Progenitor cell of endocrine pancreas (in vitro differentiated cells): ENCODE measurements around the gene LYPD6. TPM values are rescaled to one million over a fixed set of nuclear protein-coding genes. Genes with fewer than 3 reads are reported as not detected.

Experiments
- DNase-seq: peaks from one replicate; pipeline ENCODE4 v3.0.0; 2021; ENCODE audit warnings: low spot score; ENCODE audit not compliant: unreplicated experiment
- H3K27ac Mint-ChIP-seq: 2 replicates; pipeline ENCODE4 v1.8.0; 2021; ENCODE audit warnings: mild to moderate bottlenecking, moderate library complexity, mixed read lengths
- H3K27me3 Mint-ChIP-seq: 2 replicates; pipeline ENCODE4 v1.8.0; 2021; ENCODE audit warnings: mixed read lengths
- H3K36me3 Mint-ChIP-seq: 2 replicates; pipeline ENCODE4 v1.8.0; 2022; ENCODE audit warnings: mixed read lengths; ENCODE audit not compliant: insufficient read depth
- H3K4me1 Mint-ChIP-seq: 2 replicates; pipeline ENCODE4 v1.8.0; 2021; ENCODE audit warnings: low read depth, mixed read lengths
- H3K4me3 Mint-ChIP-seq: 2 replicates; pipeline ENCODE4 v1.8.0; 2021; ENCODE audit warnings: low read depth, mild to moderate bottlenecking, moderate library complexity, mixed read lengths
- H3K9me3 Mint-ChIP-seq: 2 replicates; pipeline ENCODE4 v1.8.0; 2021; ENCODE audit warnings: low read depth, mixed read lengths
- total RNA-seq: library from RNA; stranded (reverse); gene quantifications from 2 replicates; pipeline ENCODE4 v1.2.1, GENCODE V29; 2021
- TF ChIP-seq, protein P1 (sequence below): fragments of 200-600 bp; sonication (generic); IDR thresholded peaks from one replicate; pipeline ENCODE4 v1.5.0; 2021; ENCODE audit warnings: antibody characterized with exemption, mild to moderate bottlenecking; ENCODE audit not compliant: unreplicated experiment

The LYPD6 gene
- total RNA-seq, 1 donor from 2014 or later: 30.1 TPM

DNA sequence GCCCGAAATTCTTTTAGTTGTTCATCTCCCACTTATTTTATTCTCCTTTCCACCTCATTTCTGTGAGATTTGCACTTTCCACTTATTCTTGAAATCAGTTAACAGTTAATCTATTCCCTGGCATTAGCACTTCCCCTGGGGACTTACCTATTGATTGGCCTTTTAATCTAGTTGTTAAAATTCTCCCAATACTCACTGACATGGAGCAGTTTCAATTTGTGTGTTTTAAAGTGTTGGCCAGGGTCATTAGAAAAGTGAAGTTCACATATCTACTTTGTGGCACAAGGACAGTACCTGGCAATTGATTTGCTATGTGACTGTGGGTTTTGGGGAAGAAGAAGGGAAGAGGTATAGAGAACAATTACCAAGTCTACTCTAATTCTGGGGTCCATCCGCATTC, 83.1 kb downstream of the LYPD6 start:
- TF ChIP-seq, protein P1, sequence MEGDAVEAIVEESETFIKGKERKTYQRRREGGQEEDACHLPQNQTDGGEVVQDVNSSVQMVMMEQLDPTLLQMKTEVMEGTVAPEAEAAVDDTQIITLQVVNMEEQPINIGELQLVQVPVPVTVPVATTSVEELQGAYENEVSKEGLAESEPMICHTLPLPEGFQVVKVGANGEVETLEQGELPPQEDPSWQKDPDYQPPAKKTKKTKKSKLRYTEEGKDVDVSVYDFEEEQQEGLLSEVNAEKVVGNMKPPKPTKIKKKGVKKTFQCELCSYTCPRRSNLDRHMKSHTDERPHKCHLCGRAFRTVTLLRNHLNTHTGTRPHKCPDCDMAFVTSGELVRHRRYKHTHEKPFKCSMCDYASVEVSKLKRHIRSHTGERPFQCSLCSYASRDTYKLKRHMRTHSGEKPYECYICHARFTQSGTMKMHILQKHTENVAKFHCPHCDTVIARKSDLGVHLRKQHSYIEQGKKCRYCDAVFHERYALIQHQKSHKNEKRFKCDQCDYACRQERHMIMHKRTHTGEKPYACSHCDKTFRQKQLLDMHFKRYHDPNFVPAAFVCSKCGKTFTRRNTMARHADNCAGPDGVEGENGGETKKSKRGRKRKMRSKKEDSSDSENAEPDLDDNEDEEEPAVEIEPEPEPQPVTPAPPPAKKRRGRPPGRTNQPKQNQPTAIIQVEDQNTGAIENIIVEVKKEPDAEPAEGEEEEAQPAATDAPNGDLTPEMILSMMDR: no peak
- H3K36me3 Mint-ChIP-seq: peaks cover 8% of the 10 kb centered on the region
- no peaks in the 10 kb centered on the region for H3K27me3 Mint-ChIP-seq
- DNase-seq: no peak
- no peak overlapping the region for H3K4me3 Mint-ChIP-seq
- peaks cover 4% of the 10 kb centered on the region for H3K9me3 Mint-ChIP-seq
- H3K27ac Mint-ChIP-seq: no peak overlapping the region
- peaks cover 16% of the 10 kb centered on the region for H3K4me1 Mint-ChIP-seq

DNA sequence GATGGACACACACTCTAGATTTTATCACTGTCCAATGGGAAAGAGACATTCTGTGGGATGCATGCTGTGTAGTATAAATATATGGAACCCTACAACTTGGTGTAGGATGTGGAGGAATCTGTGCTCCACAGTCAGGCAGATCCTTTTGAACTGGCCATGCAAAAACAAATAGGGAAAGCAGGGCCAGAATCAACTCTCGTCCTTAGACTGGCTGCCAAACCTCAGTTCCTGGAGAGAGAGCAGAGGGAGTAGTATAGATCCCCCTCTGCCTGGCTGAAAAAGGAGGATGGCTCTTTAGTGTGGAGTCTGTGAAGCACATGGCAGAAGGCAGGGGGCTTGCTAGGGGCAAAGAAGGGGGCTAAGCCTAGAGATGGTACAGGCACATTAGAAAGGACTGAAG, 84.7 kb downstream of the LYPD6 start:
- Mint-ChIP-seq H3K4me3 (no peak overlapping the region), H3K36me3 (peaks cover 3% of the 10 kb centered on the region), H3K9me3 (no peaks in the 10 kb centered on the region), H3K27ac (peak overlapping the region; percentile 22), H3K27me3 (no peaks in the 10 kb centered on the region), H3K4me1 (peaks cover 29% of the 10 kb centered on the region)
- TF ChIP-seq, protein P1: no peak
- DNase-seq: no peak

DNA sequence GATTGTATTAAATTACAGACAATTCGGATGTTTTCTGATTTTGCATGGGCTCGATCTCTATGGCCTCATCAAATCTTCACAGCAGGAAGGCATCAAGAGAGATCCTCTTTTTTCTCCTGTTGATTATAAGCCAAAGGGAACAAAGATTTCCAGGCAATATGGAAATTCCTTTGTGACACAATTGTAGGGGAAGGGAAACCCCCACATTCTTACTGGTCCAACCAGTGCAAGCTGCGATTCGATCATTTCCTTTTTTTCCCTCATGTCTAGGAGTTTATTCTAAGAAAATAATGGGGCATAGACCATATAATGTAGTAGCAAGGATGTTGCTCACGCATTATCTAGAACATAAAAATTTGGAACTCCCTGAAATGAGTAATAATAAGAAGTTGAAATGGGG, 87.7 kb downstream of the LYPD6 start:
- no peak for DNase-seq
- Mint-ChIP-seq H3K4me1 (peaks cover 36% of the 10 kb centered on the region), H3K4me3 (no peak overlapping the region), H3K27ac (no peak overlapping the region), H3K9me3 (no peaks in the 10 kb centered on the region), H3K27me3 (no peaks in the 10 kb centered on the region), H3K36me3 (no peaks in the 10 kb centered on the region)
- TF ChIP-seq, protein P1: no peak

DNA sequence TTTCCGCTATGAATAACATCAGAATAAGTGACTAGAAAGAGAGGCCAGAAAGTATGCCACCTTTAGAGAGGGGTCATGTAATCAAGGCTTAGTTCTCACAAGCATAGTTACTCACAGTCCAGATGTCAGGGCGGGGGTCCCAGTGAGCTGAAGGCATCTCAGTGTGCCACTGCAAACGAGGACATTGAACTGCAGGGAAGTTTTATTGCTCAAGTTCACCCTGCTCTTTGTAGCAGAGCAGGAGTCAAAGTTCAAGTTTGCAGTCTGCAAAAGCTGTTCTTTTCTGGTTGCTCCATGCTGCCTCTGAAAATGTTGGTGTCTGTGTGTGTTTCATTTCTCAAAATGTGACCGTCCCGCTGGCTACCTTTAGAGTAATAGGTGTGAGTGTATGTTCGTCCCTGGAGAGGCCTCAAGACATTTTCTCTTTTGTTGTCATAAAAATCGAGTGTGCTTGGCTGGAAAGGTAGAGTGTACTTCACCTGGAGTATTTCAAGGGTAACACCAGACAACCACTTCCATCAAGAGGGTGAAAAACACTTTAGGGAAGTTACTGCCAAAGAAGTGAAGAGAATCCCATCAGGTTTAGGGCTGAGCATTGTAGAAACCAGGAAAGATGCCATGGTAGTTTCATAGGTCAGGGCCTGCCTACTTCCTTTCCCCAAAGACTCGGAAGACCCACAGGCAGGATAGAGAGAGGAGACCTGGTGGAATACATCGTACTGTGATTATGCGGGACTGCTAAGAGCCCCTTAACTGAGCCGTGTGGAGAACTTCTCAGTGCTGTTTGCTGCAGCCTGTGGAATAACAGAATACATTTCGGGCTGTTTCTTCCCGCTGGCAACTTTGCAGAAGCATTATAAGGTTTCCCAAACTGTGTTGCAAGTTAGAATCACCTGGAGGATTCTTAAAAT, 89.9 kb downstream of the LYPD6 start:
- DNase-seq: no peak
- Mint-ChIP-seq H3K4me1 (peaks cover 35% of the 10 kb centered on the region), H3K9me3 (no peaks in the 10 kb centered on the region), H3K36me3 (peaks cover 4% of the 10 kb centered on the region), H3K27ac (peak overlapping the region; percentile 53), H3K4me3 (no peak overlapping the region), H3K27me3 (no peaks in the 10 kb centered on the region)
- TF ChIP-seq, protein P1: no peak

DNA sequence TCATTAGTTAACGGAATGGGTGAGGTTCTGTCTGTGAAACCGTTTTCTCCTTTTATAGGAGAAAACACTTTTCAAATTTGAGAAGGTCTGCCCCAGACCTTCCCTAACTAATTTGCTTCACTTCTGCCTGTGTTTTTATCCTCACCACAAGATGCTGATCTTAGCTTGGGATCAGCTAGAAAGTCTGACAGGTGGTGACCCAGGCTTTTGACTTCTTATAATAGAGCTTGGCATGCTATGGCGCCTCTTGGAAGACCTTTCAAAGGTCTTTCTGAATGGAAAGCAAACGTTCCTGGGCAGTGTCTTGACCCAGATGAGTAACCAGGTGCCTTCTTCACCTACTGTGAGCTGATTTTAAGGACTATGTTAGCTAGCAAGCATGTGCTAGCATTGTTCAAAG, 91.4 kb downstream of the LYPD6 start:
- Mint-ChIP-seq H3K4me3 (no peak overlapping the region), H3K9me3 (no peaks in the 10 kb centered on the region), H3K27ac (no peak overlapping the region), H3K36me3 (peaks cover 4% of the 10 kb centered on the region), H3K4me1 (peaks cover 47% of the 10 kb centered on the region), H3K27me3 (no peaks in the 10 kb centered on the region)
- DNase-seq: no peak
- TF ChIP-seq, protein P1: no peak
